ENCODE data around the gene SDC4.
A peak's percentile ranks its signal among the peaks of the same experiment; 100 is the strongest.

SDC4 gene

GRCh38 chr20:45346291-45346718 lies 1.9 kb downstream of the SDC4 start:
- peak overlapping the region; percentile 86 for H3K27ac ChIP-seq

GRCh38 chr20:45345104-45345936 lies 2.9 kb downstream of the SDC4 start:
- peak overlapping the region; percentile 86 for H3K27ac ChIP-seq
- TF ChIP-seq CTCF (conservative IDR thresholded peaks at IDR 0.05) (no peak), ZFX (IDR thresholded peaks at IDR 0.05) (no peak)

More at GRCh38 chr20:45346291-45346718, 1.9 kb downstream of the SDC4 start:
- TF ChIP-seq ZFX (IDR thresholded peaks at IDR 0.05) = no peak
- no peak for TF ChIP-seq CTCF (conservative IDR thresholded peaks at IDR 0.05)

- TF ChIP-seq CTCF (conservative IDR thresholded peaks at IDR 0.05) (no peak), ZFX (IDR thresholded peaks at IDR 0.05) (no peak)
- peak overlapping the region; percentile 86 for H3K27ac ChIP-seq
Observed at GRCh38 chr20:45344168-45344860, 3.9 kb downstream of the SDC4 start.

GRCh38 chr20:45343532-45344167 lies 4.6 kb downstream of the SDC4 start:
- H3K27ac ChIP-seq = peak overlapping the region; percentile 86
- TF ChIP-seq ZFX (IDR thresholded peaks at IDR 0.05) = no peak
- TF ChIP-seq CTCF (conservative IDR thresholded peaks at IDR 0.05) = no peak

GRCh38 chr20:45342855-45343531 lies 5.2 kb downstream of the SDC4 start:
- no peak for TF ChIP-seq ZFX (IDR thresholded peaks at IDR 0.05)
- H3K27ac ChIP-seq = peak overlapping the region; percentile 86

GRCh38 chr20:45341939-45342854 lies 6.0 kb downstream of the SDC4 start:
- H3K27ac ChIP-seq = peak overlapping the region; percentile 86
- TF ChIP-seq CTCF (conservative IDR thresholded peaks at IDR 0.05) (no peak), ZFX (IDR thresholded peaks at IDR 0.05) (no peak)

GRCh38 chr20:45341579-45341938 lies 6.7 kb downstream of the SDC4 start:
- peak overlapping the region; percentile 86 for H3K27ac ChIP-seq
- TF ChIP-seq ZFX (IDR thresholded peaks at IDR 0.05) (no peak), CTCF (conservative IDR thresholded peaks at IDR 0.05) (no peak)

All from C4-2B (cell line).